GM19438 (cell line): Measurements from ENCODE around the gene ZMYM3.

Source experiments
- ATAC-seq: cut with Tn5 transposase; IDR thresholded peaks from one replicate; pipeline ENCODE4 v1.9.1; 2021; ENCODE audit warnings: low read depth; ENCODE audit not compliant: unreplicated experiment

The ZMYM3 gene

GRCh38 chrX:71214604-71215337 is 39.2 kb downstream of the ZMYM3 start:
- ATAC-seq, result no peak

- no peak for ATAC-seq
These were observed 39.8 kb downstream of the ZMYM3 start for GRCh38 chrX:71214152-71214551.

GRCh38 chrX:71212536-71212935 is 41.4 kb downstream of the ZMYM3 start:
- no peak for ATAC-seq

DNA sequence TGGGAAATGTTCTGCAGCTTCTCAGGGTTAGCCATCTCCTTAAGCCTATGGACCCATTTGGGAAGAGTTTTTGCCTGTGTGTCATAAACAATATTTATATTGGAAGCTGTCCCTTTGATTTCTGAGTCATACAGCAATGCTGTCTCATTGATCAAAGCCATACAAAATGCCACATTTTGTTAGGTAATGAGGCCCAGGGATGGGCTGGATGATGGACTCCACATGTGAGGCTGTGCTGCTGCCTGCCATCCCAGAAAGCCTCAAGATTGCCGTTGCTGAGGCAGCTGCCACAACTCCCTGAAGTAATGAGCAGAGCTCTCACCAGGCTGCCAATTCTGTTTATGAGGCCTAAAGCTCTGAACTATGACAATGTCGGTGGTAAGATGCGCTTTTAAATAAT is 43.1 kb downstream of the ZMYM3 start:
- ATAC-seq, result no peak

- ATAC-seq, result no peak
These were observed 54.5 kb downstream of the ZMYM3 start for GRCh38 chrX:71199252-71200008.

- peak; percentile 71 for ATAC-seq
These were observed 55.9 kb downstream of the ZMYM3 start for GRCh38 chrX:71198066-71198465.

- peak; percentile 56 for ATAC-seq
These were observed 57.8 kb downstream of the ZMYM3 start for GRCh38 chrX:71195964-71196649.

- no peak for ATAC-seq
These were observed 62.7 kb downstream of the ZMYM3 start for GRCh38 chrX:71191248-71191647.
